ENCODE results near the gene ADSS1. TPM values are rescaled to one million over a fixed set of nuclear protein-coding genes. Genes with fewer than 3 reads are reported as not detected.
A peak's percentile ranks its signal among the peaks of the same experiment; 100 is the strongest.

Gene ADSS1
- total RNA-seq, 1 experiment from 2014 or later: 10.0 TPM

- TF ChIP-seq GRHL2 (CRISPR knock-in tag; IDR thresholded peaks at IDR 0.05; ENCODE audit: insufficient replicate concordance, severe bottlenecking) (no peak), ERG (CRISPR knock-in tag; IDR thresholded peaks at IDR 0.05) (no peak), FOXK1 (CRISPR knock-in tag; IDR thresholded peaks at IDR 0.05) (no peak), ZNF138 (CRISPR knock-in tag; conservative IDR thresholded peaks at IDR 0.05) (no peak)
Measured at GRCh38 chr14:104789752-104790743, 66.0 kb downstream of the ADSS1 start (continued).

GRCh38 chr14:104791425-104791824 is 67.4 kb downstream of the ADSS1 start:
- Mint-ChIP-seq H3K4me1 (peaks cover 23% of the 10 kb centered on the region), H3K36me3 (no peaks in the 10 kb centered on the region), H3K9me3 (no peaks in the 10 kb centered on the region), H3K27me3 (ENCODE audit: low read depth) (peaks cover 6% of the 10 kb centered on the region), H3K27ac (0 out of 2 replicates have a peak overlapping the region, but pooled peaks have one; percentile 23), H3K4me3 (no peak overlapping the region)
- POLR2A ChIA-PET: no interaction called here
- CTCF ChIA-PET: interaction anchor here (1.0 to 3.8 kb wide), 4 partner anchors 13 to 34 kb away, joined by 3 to 20 read pairs (median 6); no protein-coding TSS in a partner anchor
- no peak for TF ChIP-seq CTCF (IDR thresholded peaks at IDR 0.05)
- TF ChIP-seq KAT7 (CRISPR knock-in tag; IDR thresholded peaks at IDR 0.05; ENCODE audit: borderline replicate concordance): no peak
- no peak for TF ChIP-seq JUN (CRISPR knock-in tag; IDR thresholded peaks at IDR 0.05)
- no peak for TF ChIP-seq MYBL2 (CRISPR knock-in tag; IDR thresholded peaks at IDR 0.05)
- no peak for TF ChIP-seq TP53 (CRISPR knock-in tag; IDR thresholded peaks at IDR 0.05)
- TF ChIP-seq CREM (CRISPR knock-in tag; IDR thresholded peaks at IDR 0.05): no peak
- no peak for TF ChIP-seq OVOL2 (CRISPR knock-in tag; IDR thresholded peaks at IDR 0.05; ENCODE audit: borderline replicate concordance)
- TF ChIP-seq ZMAT4 (CRISPR knock-in tag; IDR thresholded peaks at IDR 0.05): no peak
- no peak for TF ChIP-seq USF2 (CRISPR knock-in tag; IDR thresholded peaks at IDR 0.05)
- TF ChIP-seq NFATC4 (CRISPR knock-in tag; IDR thresholded peaks at IDR 0.05): no peak
- no peak for TF ChIP-seq EMX1 (CRISPR knock-in tag; IDR thresholded peaks at IDR 0.05)
- TF ChIP-seq STAT6 (CRISPR knock-in tag; conservative IDR thresholded peaks at IDR 0.05; ENCODE audit: low read depth): no peak
- no peak for TF ChIP-seq ZBTB21 (CRISPR knock-in tag; IDR thresholded peaks at IDR 0.05; ENCODE audit: borderline replicate concordance)
- no peak for TF ChIP-seq ZSCAN18 (CRISPR knock-in tag; IDR thresholded peaks at IDR 0.05)
- no peak for TF ChIP-seq FOXK1 (CRISPR knock-in tag; IDR thresholded peaks at IDR 0.05)
- ATAC-seq (no peak), DNase-seq (ENCODE audit: low spot score) (no peak)
